Naive thymus-derived CD4-positive, alpha-beta T cell (primary cell): ENCODE data around the gene RAD51B. TPM values are rescaled to one million over a fixed set of nuclear protein-coding genes. Genes with fewer than 3 reads are reported as not detected.
A peak's percentile ranks its signal among the peaks of the same experiment; 100 is the strongest.

Experiments used
- ATAC-seq: fragments of 150-1000 bp; cut with Tn5 transposase; 2 replicates; pipeline ENCODE4 v1.10.0; 2021; ENCODE audit warnings: mild to moderate bottlenecking, moderate library complexity
- CTCF ChIA-PET: fragments of 350-600 bp; sonication (Branson Sonifier 250); formaldehyde crosslinking; loops from one replicate; lab custom pipeline; 2021; ENCODE audit warnings: antibody characterized with exemption; lab: Charles Lee
- POLR2A ChIA-PET: fragments of 350-600 bp; sonication (Branson Sonifier 250); formaldehyde crosslinking; loops from one replicate; lab custom pipeline; 2021; ENCODE audit warnings: antibody characterized with exemption, inconsistent platforms; lab: Charles Lee
- DNase-seq, 9 donors: peaks; one replicate each; pipeline versions ENCODE4 v3.0.0 to v3.0.0-alpha.2; 2020 to 2022; ENCODE audit warnings: mixed read lengths in 1 of 9
- H3K27ac ChIP-seq: one replicate; pipeline ENCODE4 v1.7.0; 2013; ENCODE audit warnings: mild to moderate bottlenecking, low read depth, low read length, moderate library complexity
- H3K27me3 ChIP-seq, 2 donors: one replicate each; pipeline ENCODE4 v1.7.0; 2013; ENCODE audit warnings: low read length in 2 of 2, mild to moderate bottlenecking in 2 of 2, moderate library complexity in 2 of 2; ENCODE audit not compliant: control insufficient read depth in 2 of 2, insufficient read depth in 2 of 2
- H3K36me3 ChIP-seq, 3 experiments: 1 replicate in 2 of 3; 2 replicates in 1 of 3; pipeline ENCODE4 v1.7.0; 2013; ENCODE audit warnings: low read length in 3 of 3, mild to moderate bottlenecking in 3 of 3, moderate library complexity in 1 of 3; ENCODE audit not compliant: insufficient read depth in 3 of 3, control insufficient read depth in 2 of 3
- H3K4me1 ChIP-seq, 2 donors: one replicate each; pipeline ENCODE4 v1.7.0; 2013; ENCODE audit warnings: low read length in 2 of 2, mild to moderate bottlenecking in 2 of 2, moderate library complexity in 1 of 2; ENCODE audit not compliant: control insufficient read depth in 2 of 2, insufficient read depth in 2 of 2
- H3K4me3 ChIP-seq: 2 replicates; pipeline ENCODE4 v1.7.0; 2013; ENCODE audit warnings: mild to moderate bottlenecking, low read length
- H3K9me3 ChIP-seq, 3 experiments: 1 replicate in 2 of 3; 2 replicates in 1 of 3; pipeline ENCODE4 v1.7.0; 2013; ENCODE audit warnings: low read length in 3 of 3; ENCODE audit not compliant: control insufficient read depth in 2 of 3
- H3K27ac Mint-ChIP-seq, 9 donors: one replicate each; pipeline ENCODE4 v1.8.0; 2020 to 2022; ENCODE audit warnings: mixed read lengths in 9 of 9, mild to moderate bottlenecking in 8 of 9, moderate library complexity in 5 of 9, inconsistent platforms in 2 of 9
- H3K27me3 Mint-ChIP-seq, 5 donors: one replicate each; pipeline ENCODE4 v1.8.0; 2021 to 2022; ENCODE audit warnings: mixed read lengths in 5 of 5, mild to moderate bottlenecking in 1 of 5
- H3K36me3 Mint-ChIP-seq, 5 donors: one replicate each; pipeline ENCODE4 v1.8.0; 2020 to 2022; ENCODE audit warnings: mixed read lengths in 5 of 5, mild to moderate bottlenecking in 3 of 5, inconsistent platforms in 1 of 5
- H3K4me1 Mint-ChIP-seq, 7 donors: one replicate each; pipeline ENCODE4 v1.8.0; 2020 to 2022; ENCODE audit warnings: mixed read lengths in 7 of 7, mild to moderate bottlenecking in 3 of 7, inconsistent platforms in 1 of 7
- H3K4me3 Mint-ChIP-seq, 10 donors: one replicate each; pipeline ENCODE4 v1.8.0; 2020 to 2022; ENCODE audit warnings: mild to moderate bottlenecking in 10 of 10, mixed read lengths in 10 of 10, moderate library complexity in 6 of 10, inconsistent platforms in 2 of 10
- H3K9me3 Mint-ChIP-seq, 11 donors: one replicate each; pipeline ENCODE4 v1.8.0; 2020 to 2022; ENCODE audit warnings: mixed read lengths in 11 of 11, mild to moderate bottlenecking in 4 of 11, inconsistent platforms in 1 of 11, moderate library complexity in 1 of 11
- intact Hi-C, 2 donors: fragments of 100-400 bp; cut with micrococcal nuclease; formaldehyde crosslinking; loops; one replicate each; pipeline ENCODE4 v1.15.1; 2023
- polyA plus RNA-seq, 2 donors: library from polyadenylated mRNA; unstranded; fragments of 300-500 nt; fragmentation: Illumina TruSeq; gene quantifications; one replicate each; pipeline ENCODE4 v1.2.3, GENCODE V29; 2021
- total RNA-seq, 6 experiments: library from RNA in 5 of 6; stranded (reverse) in 5 of 6; gene quantifications; 1 replicate in 5 of 6; 2 replicates in 1 of 6; pipeline ENCODE4 v1.2.3 and lab custom pipeline; 2021 to 2026

Gene RAD51B
- total and polyA plus RNA-seq, 7 experiments from 2014 or later, result 15.0 to 42.2 (median 28.8) TPM

GRCh38 chr14:68688872-68689371, 869.3 kb downstream of the RAD51B start:
- ChIA-PET POLR2A (interaction anchor here (0.5 to 1.5 kb wide), 4 partner anchors 11 to 176 kb away, joined by 3 to 5 read pairs (median 4); partner anchors contain the start of gene ZFP36L1), CTCF (no interaction called here)
- no peaks in the 10 kb centered on the region for H3K27me3 Mint-ChIP-seq
- no peaks in the 10 kb centered on the region for H3K27me3 ChIP-seq
- H3K4me3 Mint-ChIP-seq, result no peak overlapping the region
- H3K27ac Mint-ChIP-seq, result peak overlapping the region in 6 of 9 donors; percentile 1 to 68 (median 60)
- H3K36me3 ChIP-seq, result no peaks in the 10 kb centered on the region
- H3K9me3 ChIP-seq, result no peaks in the 10 kb centered on the region
- H3K9me3 Mint-ChIP-seq, result no peaks in the 10 kb centered on the region
- no peak for ATAC-seq
- peak in 1 of 9 donors; percentile 10 for DNase-seq
- H3K4me1 Mint-ChIP-seq, result peaks cover 24 to 57% (median 39%) of the 10 kb centered on the region in 7 donors
- peaks cover 23 to 25% of the 10 kb centered on the region in 2 donors for H3K4me1 ChIP-seq
- H3K4me3 ChIP-seq, result no peak overlapping the region
- no peaks in the 10 kb centered on the region for H3K36me3 Mint-ChIP-seq
- no peak overlapping the region for H3K27ac ChIP-seq
- intact Hi-C loops, result loop anchor here (5.0 to 10.0 kb wide), 4 partner anchors 64 to 444 kb away; no protein-coding TSS in a partner anchor

GRCh38 chr14:68689511-68689910, 869.9 kb downstream of the RAD51B start:
- intact Hi-C loops, result loop anchor here (5.0 to 10.0 kb wide), 4 partner anchors 65 to 445 kb away; no protein-coding TSS in a partner anchor
- Histone ChIP-seq H3K4me1 (peaks cover 19 to 20% of the 10 kb centered on the region in 2 donors), H3K27ac (no peak overlapping the region), H3K36me3 (no peaks in the 10 kb centered on the region), H3K9me3 (no peaks in the 10 kb centered on the region), H3K27me3 (no peaks in the 10 kb centered on the region), H3K4me3 (no peak overlapping the region)
- H3K27me3 Mint-ChIP-seq, result no peaks in the 10 kb centered on the region
- CTCF ChIA-PET, result no interaction called here
- H3K27ac Mint-ChIP-seq, result peak overlapping the region in 3 of 9 donors; percentile 41 to 68 (median 63)
- H3K4me3 Mint-ChIP-seq, result no peak overlapping the region
- no peak for ATAC-seq
- POLR2A ChIA-PET, result interaction anchor here (1.5 kb wide), 1 partner anchor 103 kb away, joined by 3 read pairs; the partner anchor contains the start of gene ZFP36L1
- DNase-seq, result no peak
- H3K9me3 Mint-ChIP-seq, result no peaks in the 10 kb centered on the region
- H3K4me1 Mint-ChIP-seq, result peaks cover 18 to 57% (median 34%) of the 10 kb centered on the region in 7 donors
- no peaks in the 10 kb centered on the region for H3K36me3 Mint-ChIP-seq

GRCh38 chr14:68690089-68690958, 870.7 kb downstream of the RAD51B start:
- no peaks in the 10 kb centered on the region for H3K27me3 Mint-ChIP-seq
- peak overlapping the region in 3 of 9 donors; percentile 41 to 70 (median 63) for H3K27ac Mint-ChIP-seq
- ATAC-seq (no peak), DNase-seq (no peak)
- ChIA-PET POLR2A (interaction anchor here (0.6 kb wide), 2 partner anchors 42 to 125 kb away, joined by 3 to 4 read pairs; no protein-coding TSS in a partner anchor), CTCF (no interaction called here)
- no peak overlapping the region for H3K4me3 ChIP-seq
- no peaks in the 10 kb centered on the region for H3K9me3 Mint-ChIP-seq
- H3K9me3 ChIP-seq, result no peaks in the 10 kb centered on the region
- H3K36me3 ChIP-seq, result no peaks in the 10 kb centered on the region
- no peaks in the 10 kb centered on the region for H3K27me3 ChIP-seq
- H3K27ac ChIP-seq, result no peak overlapping the region
- H3K36me3 Mint-ChIP-seq, result no peaks in the 10 kb centered on the region
- H3K4me1 Mint-ChIP-seq, result peaks cover 14 to 54% (median 29%) of the 10 kb centered on the region in 7 donors
- H3K4me3 Mint-ChIP-seq, result no peak overlapping the region
- peaks cover 10 to 13% of the 10 kb centered on the region in 2 donors for H3K4me1 ChIP-seq
- intact Hi-C loops, result no loop called here

GRCh38 chr14:68691031-68691791, 871.6 kb downstream of the RAD51B start:
- intact Hi-C loops, result no loop called here

GRCh38 chr14:68691792-68692118, 872.2 kb downstream of the RAD51B start:
- Mint-ChIP-seq H3K4me3 (no peak overlapping the region), H3K9me3 (no peaks in the 10 kb centered on the region), H3K4me1 (peaks cover 5 to 40% (median 20%) of the 10 kb centered on the region in 7 donors), H3K27me3 (no peaks in the 10 kb centered on the region), H3K27ac (peak overlapping the region in 1 of 9 donors; percentile 72), H3K36me3 (no peaks in the 10 kb centered on the region)
- DNase-seq (no peak), ATAC-seq (no peak)
- H3K4me1 ChIP-seq, result peaks cover 0 to 10% of the 10 kb centered on the region in 2 donors
- H3K9me3 ChIP-seq, result no peaks in the 10 kb centered on the region
- intact Hi-C loops, result no loop called here
- H3K4me3 ChIP-seq, result no peak overlapping the region
- ChIA-PET POLR2A (interaction anchor here (1.1 kb wide), 1 partner anchor 98 kb away, joined by 4 read pairs; no protein-coding TSS in a partner anchor), CTCF (no interaction called here)
- H3K27ac ChIP-seq, result no peak overlapping the region
- H3K36me3 ChIP-seq, result no peaks in the 10 kb centered on the region
- no peaks in the 10 kb centered on the region for H3K27me3 ChIP-seq

More at GRCh38 chr14:68691031-68691791, 871.6 kb downstream of the RAD51B start:
- Mint-ChIP-seq H3K4me3 (no peak overlapping the region), H3K36me3 (no peaks in the 10 kb centered on the region), H3K9me3 (no peaks in the 10 kb centered on the region), H3K4me1 (peaks cover 6 to 45% (median 25%) of the 10 kb centered on the region in 7 donors), H3K27me3 (no peaks in the 10 kb centered on the region), H3K27ac (peak overlapping the region in 1 of 9 donors; percentile 72)
- POLR2A ChIA-PET, result interaction anchor here (1.1 kb wide), 1 partner anchor 98 kb away, joined by 4 read pairs; no protein-coding TSS in a partner anchor
- H3K27ac ChIP-seq, result no peak overlapping the region
- CTCF ChIA-PET, result no interaction called here
- H3K9me3 ChIP-seq, result no peaks in the 10 kb centered on the region
- no peaks in the 10 kb centered on the region for H3K36me3 ChIP-seq
- H3K4me3 ChIP-seq, result no peak overlapping the region
- ATAC-seq (no peak), DNase-seq (no peak)
- peaks cover 2 to 10% of the 10 kb centered on the region in 2 donors for H3K4me1 ChIP-seq
- H3K27me3 ChIP-seq, result no peaks in the 10 kb centered on the region

GRCh38 chr14:68692216-68692615, 872.6 kb downstream of the RAD51B start:
- Histone ChIP-seq H3K27ac (no peak overlapping the region), H3K4me1 (peaks cover 0 to 10% of the 10 kb centered on the region in 2 donors), H3K27me3 (no peaks in the 10 kb centered on the region), H3K4me3 (no peak overlapping the region), H3K9me3 (no peaks in the 10 kb centered on the region), H3K36me3 (no peaks in the 10 kb centered on the region)
- Mint-ChIP-seq H3K27me3 (no peaks in the 10 kb centered on the region), H3K9me3 (no peaks in the 10 kb centered on the region), H3K4me1 (peaks cover 5 to 36% (median 18%) of the 10 kb centered on the region in 7 donors), H3K4me3 (no peak overlapping the region), H3K36me3 (no peaks in the 10 kb centered on the region), H3K27ac (peak overlapping the region in 4 of 9 donors; percentile 2 to 72 (median 26))
- ATAC-seq (no peak), DNase-seq (no peak)
- POLR2A ChIA-PET, result interaction anchor here (0.9 to 1.1 kb wide), 2 partner anchors 97 to 103 kb away, joined by 3 to 4 read pairs; no protein-coding TSS in a partner anchor
- intact Hi-C loops, result no loop called here
- CTCF ChIA-PET, result no interaction called here
